Gastroesophageal sphincter (tissue), 4 donors: ENCODE data around the gene SLC35F1. TPM values are rescaled to one million over a fixed set of nuclear protein-coding genes. Genes with fewer than 3 reads are reported as not detected.

Experiments
- ATAC-seq: fragments of 150-250 bp; one replicate; pipeline ENCODE4 v1.9.1; 2016; ENCODE audit warnings: mild to moderate bottlenecking, moderate library complexity
- H3K27ac ChIP-seq, 4 donors: fragments of 200-600 bp; sonication (generic) in 3 of 4; 1 replicate in 3 of 4; 2 replicates in 1 of 4; pipeline ENCODE4 v1.5.1; 2016 to 2019
- H3K27me3 ChIP-seq: fragments of 200-600 bp; sonication (generic); one replicate; pipeline ENCODE4 v1.5.1; 2019
- H3K36me3 ChIP-seq, 2 donors: fragments of 200-600 bp; sonication (generic); one replicate each; pipeline ENCODE4 v1.5.1; 2019; ENCODE audit warnings: control low read depth in 1 of 2
- H3K4me1 ChIP-seq, 3 donors: fragments of 200-600 bp; sonication (generic); 1 replicate in 2 of 3; 2 replicates in 1 of 3; pipeline ENCODE4 v1.5.1; 2016 to 2019; ENCODE audit warnings: control low read depth in 2 of 3
- H3K4me3 ChIP-seq, 2 donors: fragments of 200-600 bp; sonication (generic); one replicate each; pipeline ENCODE4 v1.5.1; 2019; ENCODE audit warnings: mild to moderate bottlenecking in 1 of 2, moderate library complexity in 1 of 2
- H3K9me3 ChIP-seq, 3 donors: fragments of 200-600 bp; sonication (generic); one replicate each; pipeline ENCODE4 v1.5.1; 2017 to 2019; ENCODE audit warnings: control low read depth in 2 of 3
- CTCF ChIP-seq, 4 experiments: fragments of 200-600 bp in 2 of 4; fragments of 450-650 bp in 2 of 4; sonication (generic) in 1 of 4; IDR thresholded peaks; one replicate each; pipeline ENCODE4 v1.5.1; 2017 to 2019; ENCODE audit warnings: antibody characterized with exemption in 4 of 4, mild to moderate bottlenecking in 2 of 4, moderate library complexity in 2 of 4
- EP300 ChIP-seq: sonication (generic); formaldehyde crosslinking; IDR thresholded peaks from one replicate; pipeline ENCODE4 v1.6.1; 2017; ENCODE audit warnings: antibody characterized with exemption, mild to moderate bottlenecking
- POLR2A ChIP-seq, 2 donors: fragments of 450-650 bp; IDR thresholded peaks; one replicate each; pipeline ENCODE4 v1.6.1; 2017; ENCODE audit warnings: antibody characterized with exemption in 2 of 2, mild to moderate bottlenecking in 2 of 2, moderate library complexity in 1 of 2
- POLR2AphosphoS5 ChIP-seq: sonication (generic); formaldehyde crosslinking; IDR thresholded peaks from one replicate; pipeline ENCODE4 v1.6.1; 2017; ENCODE audit warnings: antibody characterized with exemption
- WGBS, 2 donors: methylation state at CpG; one replicate each; pipeline ENCODE4 v1.1.5; 2018; ENCODE audit warnings: low coverage in 1 of 2; 5-methylcytosine and 5-hydroxymethylcytosine counted together
- total RNA-seq, 4 donors: library from RNA; depleted of rRNA; stranded (reverse); fragments of >200 nt; gene quantifications; one replicate each; pipeline ENCODE4 v1.1.0, GENCODE V29; 2016

The SLC35F1 gene
- total RNA-seq, 4 donors from 2014 or later, result 4.3 to 7.4 (median 5.9) TPM

DNA sequence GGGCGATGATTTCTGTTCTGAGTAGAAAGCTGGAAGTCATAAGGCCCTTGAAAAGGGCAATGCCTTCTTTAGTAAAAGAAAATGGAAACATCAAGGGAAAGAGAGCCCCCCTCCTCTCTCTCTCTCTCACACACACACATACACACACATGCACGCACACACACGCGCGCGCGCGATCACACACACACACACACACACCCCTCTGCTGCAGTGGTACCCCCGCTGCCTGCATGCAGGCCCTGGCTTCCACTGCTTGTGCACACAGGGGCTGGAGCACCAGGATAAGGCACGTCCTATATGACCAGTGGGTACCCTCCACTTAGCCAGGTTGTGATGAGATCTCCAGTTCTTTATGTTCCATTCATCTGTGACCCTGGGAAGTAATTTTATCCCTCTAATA lies 300.9 kb downstream of the SLC35F1 start:
- TF ChIP-seq POLR2AphosphoS5, result no peak
- no peak for TF ChIP-seq POLR2A (IDR thresholded peaks at IDR 0.05)
- TF ChIP-seq CTCF (IDR thresholded peaks at IDR 0.05), result no peak
- TF ChIP-seq EP300, result no peak
- no peaks in the 10 kb centered on the region for H3K4me1 ChIP-seq
- H3K27me3 ChIP-seq, result no peaks in the 10 kb centered on the region
- H3K27ac ChIP-seq, result no peak overlapping the region
- no peak for ATAC-seq
- 84 to 94% methylated on average over 2 to 9 of the region's 10 CpGs for WGBS, 2 donors
- no peaks in the 10 kb centered on the region for H3K9me3 ChIP-seq
- H3K4me3 ChIP-seq, result no peak overlapping the region
- no peaks in the 10 kb centered on the region for H3K36me3 ChIP-seq

DNA sequence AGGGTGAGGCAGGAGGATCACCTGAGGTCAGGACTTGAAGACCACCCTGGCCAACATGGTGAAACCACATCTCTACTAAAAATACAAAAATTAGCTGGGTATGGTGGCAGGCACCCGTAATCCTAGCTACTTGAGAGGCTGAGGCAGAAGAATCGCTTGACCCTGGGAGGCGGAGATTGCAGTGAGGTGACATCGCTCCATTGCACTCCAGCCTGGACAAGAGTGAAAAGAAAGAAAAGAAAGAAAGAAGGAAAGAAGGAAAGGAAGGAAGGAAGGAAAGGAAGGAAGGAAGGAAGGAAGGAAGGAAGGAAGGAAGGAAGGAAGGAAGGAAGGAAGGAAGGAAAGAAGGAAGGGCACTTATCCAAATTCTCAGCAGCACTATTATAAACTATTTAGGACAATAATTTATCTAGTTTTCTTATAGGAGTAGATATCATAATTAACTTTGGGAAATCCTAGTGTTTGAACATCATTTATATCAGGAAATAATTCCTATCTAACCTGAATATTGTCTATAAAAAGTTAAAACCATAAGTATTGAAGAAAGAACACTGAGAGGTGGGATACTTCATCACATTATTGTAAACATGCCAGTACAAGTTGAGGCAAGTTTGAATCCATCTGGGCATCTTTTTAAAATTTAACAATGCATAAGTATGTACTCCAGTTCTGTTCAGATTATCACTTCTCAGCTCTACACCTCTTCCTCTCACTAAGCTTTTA lies 305.5 kb downstream of the SLC35F1 start:
- Histone ChIP-seq H3K9me3 (no peaks in the 10 kb centered on the region), H3K4me3 (no peak overlapping the region), H3K27ac (no peak overlapping the region), H3K27me3 (no peaks in the 10 kb centered on the region), H3K4me1 (no peaks in the 10 kb centered on the region), H3K36me3 (no peaks in the 10 kb centered on the region)
- TF ChIP-seq POLR2A (IDR thresholded peaks at IDR 0.05), result no peak
- no peak for TF ChIP-seq CTCF (IDR thresholded peaks at IDR 0.05)
- TF ChIP-seq POLR2AphosphoS5, result no peak
- no peak for TF ChIP-seq EP300
- no peak for ATAC-seq
- WGBS, 2 donors, result 98% methylated on average over 4 of the region's 4 CpGs; no CpG with 5 or more reads in 1 of the 2 donors

DNA sequence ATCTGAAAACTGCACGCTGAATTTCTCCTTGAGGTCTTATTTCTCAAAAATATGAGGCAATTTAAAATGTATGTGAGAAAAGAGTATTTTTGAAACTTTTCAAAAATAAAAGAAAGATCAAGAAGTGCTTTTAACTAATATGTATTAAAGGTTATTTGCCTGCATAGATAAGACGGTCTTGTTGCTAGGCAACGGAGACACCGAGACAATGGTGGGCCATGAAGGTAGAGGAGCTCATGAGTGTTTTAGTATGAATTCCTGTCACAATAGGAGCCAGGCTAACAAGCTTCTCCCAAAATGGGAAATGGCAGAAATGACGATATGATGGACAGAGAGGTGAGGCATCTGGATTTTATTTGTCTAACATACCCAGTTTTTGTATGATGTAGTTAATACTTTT lies 308.2 kb downstream of the SLC35F1 start:
- Histone ChIP-seq H3K9me3 (no peaks in the 10 kb centered on the region), H3K36me3 (no peaks in the 10 kb centered on the region), H3K4me3 (no peak overlapping the region), H3K4me1 (no peaks in the 10 kb centered on the region), H3K27me3 (no peaks in the 10 kb centered on the region), H3K27ac (no peak overlapping the region)
- WGBS, 2 donors, result 84 to 93% methylated on average over 5 of the region's 5 CpGs
- TF ChIP-seq EP300, result no peak
- TF ChIP-seq POLR2AphosphoS5, result no peak
- TF ChIP-seq POLR2A (IDR thresholded peaks at IDR 0.05), result no peak
- no peak for TF ChIP-seq CTCF (IDR thresholded peaks at IDR 0.05)
- ATAC-seq, result no peak

DNA sequence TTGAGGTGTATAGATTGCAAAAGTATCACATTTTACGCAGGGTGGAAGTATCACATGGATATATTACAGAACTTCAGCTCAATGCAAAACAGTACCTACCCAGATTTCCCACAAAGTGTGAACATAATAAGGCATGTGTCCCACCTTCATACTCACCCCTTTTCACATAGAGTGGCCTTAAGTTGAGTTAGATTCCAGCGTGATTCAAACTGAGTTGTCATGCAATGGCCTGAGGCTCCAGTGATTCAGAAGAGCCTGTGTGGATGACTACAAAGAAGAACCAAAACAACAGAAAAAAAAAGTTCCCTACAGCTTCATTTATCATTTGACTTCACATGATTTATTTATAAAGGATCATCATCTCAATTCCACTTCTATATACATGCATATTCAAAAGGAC lies 309.7 kb downstream of the SLC35F1 start:
- Histone ChIP-seq H3K9me3 (no peaks in the 10 kb centered on the region), H3K27ac (no peak overlapping the region), H3K4me1 (no peaks in the 10 kb centered on the region), H3K36me3 (no peaks in the 10 kb centered on the region), H3K27me3 (no peaks in the 10 kb centered on the region), H3K4me3 (no peak overlapping the region)
- TF ChIP-seq EP300, result no peak
- no peak for TF ChIP-seq CTCF (IDR thresholded peaks at IDR 0.05)
- no peak for TF ChIP-seq POLR2AphosphoS5
- no peak for TF ChIP-seq POLR2A (IDR thresholded peaks at IDR 0.05)
- 85 to 100% methylated on average over 2 of the region's 2 CpGs for WGBS, 2 donors
- ATAC-seq, result no peak

GRCh38 chr6:118218156-118218555 lies 311.1 kb downstream of the SLC35F1 start:
- Histone ChIP-seq H3K4me1 (no peaks in the 10 kb centered on the region), H3K27me3 (no peaks in the 10 kb centered on the region), H3K9me3 (no peaks in the 10 kb centered on the region), H3K36me3 (no peaks in the 10 kb centered on the region), H3K4me3 (no peak overlapping the region), H3K27ac (no peak overlapping the region)
- ATAC-seq, result no peak
- 24 to 63% methylated on average over 2 of the region's 2 CpGs for WGBS, 2 donors
- TF ChIP-seq POLR2A (IDR thresholded peaks at IDR 0.05) (no peak), POLR2AphosphoS5 (no peak), EP300 (no peak), CTCF (IDR thresholded peaks at IDR 0.05) (no peak)
